K562 (cell line): Measurements from ENCODE around the gene TMPRSS6. TPM values are rescaled to one million over a fixed set of nuclear protein-coding genes. Genes with fewer than 3 reads are reported as not detected.

Source experiments
- ATAC-seq: fragments of 200-7000 bp; cut with Tn5 transposase; 3 replicates; pipeline ENCODE4 v1.9.1; 2020; ENCODE audit warnings: moderate library complexity
- BruUV-seq: library from RNA; stranded (reverse); fragments of 400-500 nt; replicated peaks from 2 replicates; lab custom pipeline; 2021; lab: Mats Ljungman, UMichigan
- CTCF ChIA-PET: fragments of 300-600 bp; formaldehyde crosslinking; extraction: SDS; loops from one replicate; lab custom pipeline; 2021; ENCODE audit warnings: low intra/inter-chr PET ratio; lab: Yijun Ruan, JAX
- POLR2A ChIA-PET: fragments of 300-600, 350-650 bp; sonication (Branson Sonifier 250); formaldehyde crosslinking; extraction: SDS; loops from one replicate; lab custom pipeline; 2021; ENCODE audit warnings: antibody characterized with exemption, inconsistent platforms; lab: Yijun Ruan, JAX
- DNase-seq, 4 experiments: peaks; one replicate each; pipeline versions ENCODE4 v3.0.0 to v3.0.0-alpha.2; 2011 to 2018; ENCODE audit warnings: low spot score in 3 of 4, mixed read lengths in 3 of 4; ENCODE audit errors: extremely low read depth in 1 of 4
- FAIRE-seq: peaks from 2 replicates; lab custom pipeline; 2011; peaks lifted over from hg19 to GRCh38; lab: Jason Lieb, UNC
- H2AFZ ChIP-seq: 2 replicates; pipeline ENCODE4 v1.6.0; 2011; ENCODE audit warnings: low read depth, low read length, control low read depth, inconsistent platforms
- H3K27ac ChIP-seq: fragments of 200-600 bp; 3 replicates; pipeline ENCODE4 v1.8.0; 2011; ENCODE audit warnings: low read depth, mild to moderate bottlenecking, control low read depth, inconsistent platforms, low read length, moderate library complexity, mixed read lengths; ENCODE audit errors: extremely low read depth
- H3K27me3 ChIP-seq, 2 experiments: fragments of 300-600 bp in 1 of 2; 2 replicates in 1 of 2; 3 replicates in 1 of 2; pipeline versions ENCODE4 v1.6.0 to v1.8.0; 2011; ENCODE audit warnings: inconsistent platforms in 2 of 2, low read length in 2 of 2, mild to moderate bottlenecking in 1 of 2, mixed read lengths in 1 of 2, moderate library complexity in 1 of 2; ENCODE audit not compliant: control insufficient read depth in 2 of 2, insufficient read depth in 2 of 2
- H3K36me3 ChIP-seq: fragments of 300-600 bp; 3 replicates; pipeline ENCODE4 v1.8.0; 2011; ENCODE audit warnings: mild to moderate bottlenecking, low read length, inconsistent platforms; ENCODE audit not compliant: control insufficient read depth, insufficient read depth
- H3K4me1 ChIP-seq, 2 experiments: fragments of 200-600 bp in 1 of 2; replicated peaks in 1 of 2; 2 replicates in 1 of 2; 3 replicates in 1 of 2; pipeline versions ENCODE4 v1.5.1 to v1.8.0; 2011; ENCODE audit warnings: inconsistent platforms in 2 of 2, low read length in 2 of 2, mild to moderate bottlenecking in 1 of 2, mixed read lengths in 1 of 2, moderate library complexity in 1 of 2; ENCODE audit not compliant: control insufficient read depth in 2 of 2, insufficient read depth in 2 of 2
- H3K4me2 ChIP-seq: 2 replicates; pipeline ENCODE4 v1.6.1; 2011; ENCODE audit warnings: low read length, control low read depth, inconsistent platforms, mixed read lengths; ENCODE audit not compliant: insufficient read depth
- H3K4me3 ChIP-seq: fragments of 200-600 bp; sonication (generic), shearing (Covaris generic); 2 replicates; pipeline ENCODE4 v1.5.1; 2016; ENCODE audit warnings: control low read depth, inconsistent platforms
- H3K79me2 ChIP-seq: fragments of 200-600 bp; 3 replicates; pipeline ENCODE4 v1.8.0; 2011; ENCODE audit warnings: low read length, inconsistent platforms; ENCODE audit not compliant: control insufficient read depth, insufficient read depth
- H3K9ac ChIP-seq, 2 experiments: 2 replicates each; pipeline versions ENCODE4 v1.6.0 to v1.6.1; 2011; ENCODE audit warnings: low read depth in 2 of 2, low read length in 2 of 2, control low read depth in 1 of 2, inconsistent platforms in 1 of 2, mild to moderate bottlenecking in 1 of 2, mixed read lengths in 1 of 2; ENCODE audit not compliant: insufficient read depth in 1 of 2
- H3K9me1 ChIP-seq: one replicate; pipeline ENCODE4 v1.6.0; 2011; ENCODE audit warnings: inconsistent platforms, mild to moderate bottlenecking, low read length, moderate library complexity; ENCODE audit not compliant: control insufficient read depth, insufficient read depth
- H3K9me3 ChIP-seq: replicated peaks from 2 replicates; pipeline ENCODE4 v1.5.1; 2011; ENCODE audit warnings: low read depth, low read length, inconsistent platforms; ENCODE audit not compliant: control insufficient read depth, insufficient read depth
- H4K20me1 ChIP-seq: replicated peaks from 2 replicates; pipeline ENCODE4 v1.6.1; 2011; ENCODE audit warnings: low read length, inconsistent platforms, mixed read lengths; ENCODE audit not compliant: control insufficient read depth, insufficient read depth
- CREB5 ChIP-seq: fragments of 250-450 bp; sonication (Bioruptor Pico); IDR thresholded peaks from 2 replicates; pipeline ENCODE4 v1.5.0; 2020; ENCODE audit warnings: mild to moderate bottlenecking
- DPF2 ChIP-seq: fragments of 450-650 bp; IDR thresholded peaks from 2 replicates; pipeline ENCODE4 v1.6.1; 2016
- MED1 ChIP-seq: sonication (generic); formaldehyde crosslinking; IDR thresholded peaks from 2 replicates; pipeline ENCODE4 v1.8.1; 2023; ENCODE audit warnings: missing genetic modification reagents, borderline replicate concordance
- MEIS2 ChIP-seq: fragments of 450-650 bp; IDR thresholded peaks from 2 replicates; pipeline ENCODE4 v1.6.1; 2014; ENCODE audit warnings: mild to moderate bottlenecking; ENCODE audit not compliant: partially characterized antibody
- NEUROD1 ChIP-seq: fragments of 150-350 bp; IDR thresholded peaks from 2 replicates; pipeline ENCODE4 v1.6.1; 2014; ENCODE audit warnings: borderline replicate concordance, low read length, low read depth; ENCODE audit not compliant: partially characterized antibody
- PHF20 ChIP-seq: fragments of 450-650 bp; IDR thresholded peaks from 2 replicates; pipeline ENCODE4 v1.6.1; 2018; ENCODE audit not compliant: partially characterized antibody
- PYGO2 ChIP-seq: fragments of 450-650 bp; IDR thresholded peaks from 2 replicates; pipeline ENCODE4 v1.6.1; 2016; ENCODE audit warnings: mild to moderate bottlenecking, missing genetic modification characterization, moderate library complexity, missing compliant biosample characterization
- REST ChIP-seq, 2 experiments: fragments of 450-650 bp; formaldehyde crosslinking in 1 of 2; IDR thresholded peaks; 2 replicates each; pipeline versions ENCODE4 v1.4.0 to v1.6.1; 2014 to 2020; ENCODE audit warnings: mild to moderate bottlenecking in 2 of 2, borderline replicate concordance in 1 of 2, low read depth in 1 of 2
- SMARCB1 ChIP-seq: IDR thresholded peaks from 2 replicates; pipeline ENCODE4 v1.6.1; 2011; ENCODE audit warnings: improper control_type of control experiment, low read depth; ENCODE audit not compliant: insufficient read length
- SP2 ChIP-seq: IDR thresholded peaks from 2 replicates; pipeline ENCODE4 v1.6.1; 2011; ENCODE audit warnings: mild to moderate bottlenecking, low read depth, low read length, moderate library complexity; ENCODE audit not compliant: poor library complexity, severe bottlenecking; ENCODE audit errors: extremely low read depth
- TAF7 ChIP-seq: fragments of 450-650 bp; IDR thresholded peaks from 2 replicates; pipeline ENCODE4 v1.6.1; 2016; ENCODE audit warnings: missing genetic modification characterization, missing compliant biosample characterization
- ZEB2 ChIP-seq: fragments of 450-650 bp; IDR thresholded peaks from 2 replicates; pipeline ENCODE4 v1.6.1; 2016
- ZNF583 ChIP-seq: fragments of 250-450 bp; sonication (Bioruptor Pico); IDR thresholded peaks from 2 replicates; pipeline ENCODE4 v1.4.0; 2020
- WGBS: fragments of 100-300 bp; shearing (Covaris generic); methylation state at CpG from one replicate; pipeline ENCODE4 v1.1.6; 2016; ENCODE audit warnings: low coverage, mixed read lengths; ENCODE audit not compliant: insufficient coverage; ENCODE audit errors: missing lambda C conversion rate; 5-methylcytosine and 5-hydroxymethylcytosine counted together
- in situ Hi-C: fragments of 300-500 bp; cut with MboI; formaldehyde crosslinking; loops from 4 replicates; pipeline ENCODE4 v1.15.0; 2018; ENCODE audit warnings: inconsistent platforms, mixed read lengths
- intact Hi-C: fragments of 100-400 bp; cut with micrococcal nuclease; formaldehyde crosslinking; loops from 2 replicates; pipeline ENCODE4 v1.14.2; 2022
- polyA plus RNA-seq, 8 experiments: library from polyadenylated mRNA; depleted of rRNA in 4 of 8; stranded (reverse) in 5 of 8; unstranded in 3 of 8; fragments of >200 nt; fragmentation: Nextera tagmentation in 2 of 8; fragmentation: Illumina TruSeq in 1 of 8; extraction: Ambion mirVana in 2 of 8; extraction: Trizol in 1 of 8; gene quantifications; 2 replicates each; pipeline versions ENCODE4 v1.2.1 to v1.2.3, GENCODE V29; 2011 to 2014; ENCODE audit warnings: inconsistent platforms in 1 of 8, missing spikeins in 1 of 8
- total RNA-seq, 7 experiments: library from RNA; depleted of rRNA in 6 of 7; stranded (reverse); fragments of >200 nt in 6 of 7; fragmentation: Illumina TruSeq in 2 of 7; extraction: Trizol in 2 of 7; gene quantifications; 2 replicates each; pipeline versions ENCODE4 v1.2.1 to v1.2.3, GENCODE V29; 2011 to 2021; ENCODE audit warnings: low replicate concordance in 1 of 7

Gene TMPRSS6
- total and polyA plus RNA-seq, 9 of the 15 experiments (the other 6 are each of a cell fraction or from before 2014, with no cell fraction given), result 0.03 TPM; not detected in 8

- no TSS peak for BruUV-seq
- CTCF ChIA-PET, result no interaction called here
- TF ChIP-seq ZEB2, result no peak
- no peak for TF ChIP-seq SMARCB1
- TF ChIP-seq PYGO2 (tag), result no peak
- no peak for TF ChIP-seq MED1
- TF ChIP-seq CREB5, result no peak
- no peak for TF ChIP-seq TAF7 (tag)
- no peak for TF ChIP-seq PHF20
- no peak for TF ChIP-seq NEUROD1
- TF ChIP-seq MEIS2, result no peak
- no peak for TF ChIP-seq REST (IDR thresholded peaks at IDR 0.05; ENCODE audit: borderline replicate concordance)
- TF ChIP-seq REST (CRISPR knock-in tag; IDR thresholded peaks at IDR 0.05; ENCODE audit: low read depth), result no peak
- no peak for TF ChIP-seq DPF2
- no peak for TF ChIP-seq ZNF583 (CRISPR knock-in tag)
- no peak for TF ChIP-seq SP2
Observed at GRCh38 chr22:37015587-37015878, 94.0 kb downstream of the TMPRSS6 start.

More at GRCh38 chr22:37015587-37015878, 94.0 kb downstream of the TMPRSS6 start:
- POLR2A ChIA-PET, result interaction anchor here (0.7 kb wide), 1 partner anchor 17 kb away, joined by 3 read pairs; no protein-coding TSS in a partner anchor
- Histone ChIP-seq H3K79me2 (peaks cover 31% of the 10 kb centered on the region), H3K36me3 (peaks cover 21% of the 10 kb centered on the region; the same call in 2 of the 3 replicates), H3K9ac (peak overlapping the region; percentile 41 to 76; a peak in 3 of 4 replicates), H3K4me2 (peak overlapping the region; percentile 9), H2AFZ (no peak overlapping the region), H3K9me1 (peaks cover 2% of the 10 kb centered on the region), H3K9me3 (no peaks in the 10 kb centered on the region), H3K4me1 (peaks cover 29 to 44% of the 10 kb centered on the region in 2 experiments; a peak in 4 of 5 replicates), H4K20me1 (peaks cover 6% of the 10 kb centered on the region), H3K27me3 (no peaks in the 10 kb centered on the region), H3K27ac (peak overlapping the region; percentile 64), H3K4me3 (no peak overlapping the region)
- no peak for ATAC-seq
- DNase-seq, result no peak
- in situ Hi-C loops, result no loop called here
- FAIRE-seq, result no peak
- WGBS, result 67% methylated on average over 4 of the region's 4 CpGs
- intact Hi-C loops, result no loop called here
